DOHH2 (cell line): Measurements from ENCODE around the gene PCDH15.

Experiments
- H3F3A ChIP-seq: fragments of 200-600 bp; sonication (generic), shearing (Covaris generic); 2 replicates; pipeline ENCODE4 v1.6.0; 2016; ENCODE audit warnings: antibody characterized with exemption, mild to moderate bottlenecking; ENCODE audit not compliant: control insufficient read depth, insufficient read depth
- H3K27ac ChIP-seq: fragments of 200-600 bp; sonication (generic); 2 replicates; pipeline ENCODE4 v1.5.1; 2014; ENCODE audit warnings: low read depth, mild to moderate bottlenecking, low read length, moderate library complexity
- H3K27me3 ChIP-seq: fragments of 200-600 bp; sonication (generic); 2 replicates; pipeline ENCODE4 v1.6.1; 2014; ENCODE audit warnings: mild to moderate bottlenecking, low read length, mixed read lengths; ENCODE audit not compliant: control insufficient read depth
- H3K36me3 ChIP-seq: fragments of 200-600 bp; sonication (generic); 2 replicates; pipeline ENCODE4 v1.6.1; 2014; ENCODE audit warnings: mild to moderate bottlenecking, low read length, moderate library complexity, mixed read lengths; ENCODE audit not compliant: control insufficient read depth
- H3K4me1 ChIP-seq: fragments of 200-600 bp; sonication (generic); 2 replicates; pipeline ENCODE4 v1.6.1; 2014; ENCODE audit warnings: mild to moderate bottlenecking, low read length, mixed read lengths; ENCODE audit not compliant: control insufficient read depth
- H3K4me2 ChIP-seq: fragments of 200-600 bp; sonication (generic); 2 replicates; pipeline ENCODE4 v1.6.0; 2014; ENCODE audit warnings: mild to moderate bottlenecking, low read length, moderate library complexity
- H3K4me3 ChIP-seq: fragments of 200-600 bp; sonication (generic); 2 replicates; pipeline ENCODE4 v1.5.1; 2014; ENCODE audit warnings: mild to moderate bottlenecking, low read length, mixed read lengths
- H3K79me2 ChIP-seq: fragments of 200-600 bp; sonication (generic); 2 replicates; pipeline ENCODE4 v1.6.1; 2014; ENCODE audit warnings: mild to moderate bottlenecking, low read length, mixed read lengths; ENCODE audit not compliant: control insufficient read depth
- H3K9me2 ChIP-seq: fragments of 200-600 bp; sonication (generic); replicated peaks from 2 replicates; pipeline ENCODE4 v1.6.1; 2014; ENCODE audit warnings: mild to moderate bottlenecking, low read length, mixed read lengths; ENCODE audit not compliant: control insufficient read depth
- H3K9me3 ChIP-seq: fragments of 200-600 bp; sonication (generic); 2 replicates; pipeline ENCODE4 v1.6.1; 2014; ENCODE audit warnings: antibody characterized with exemption, low read length, mixed read lengths; ENCODE audit not compliant: control insufficient read depth, insufficient read depth
- H4K20me1 ChIP-seq: fragments of 200-600 bp; sonication (generic); 2 replicates; pipeline ENCODE4 v1.6.0; 2014; ENCODE audit warnings: low read depth, mild to moderate bottlenecking, antibody characterized with exemption, low read length, moderate library complexity; ENCODE audit not compliant: control insufficient read depth, insufficient read depth
- CTCF ChIP-seq: fragments of 200-600 bp; sonication (generic); IDR thresholded peaks from one replicate; pipeline ENCODE4 v1.5.1; 2014; ENCODE audit warnings: antibody characterized with exemption, mild to moderate bottlenecking, low read depth, low read length; ENCODE audit not compliant: poor library complexity, severe bottlenecking
- EZH2phosphoT487 ChIP-seq: fragments of 200-600 bp; sonication (generic); IDR thresholded peaks from 2 replicates; pipeline ENCODE4 v1.6.1; 2017; ENCODE audit warnings: borderline replicate concordance, mild to moderate bottlenecking, antibody characterized with exemption, low read length, moderate library complexity, mixed read lengths

PCDH15 gene

GRCh38 chr10:54444170-54444569 lies 356.9 kb downstream of the PCDH15 start:
- Histone ChIP-seq H3K4me2 (no peak overlapping the region), H3K4me1 (no peaks in the 10 kb centered on the region), H3K4me3 (no peak overlapping the region), H3K27me3 (no peaks in the 10 kb centered on the region), H3K9me2 (no peaks in the 10 kb centered on the region), H3K9me3 (no peaks in the 10 kb centered on the region), H4K20me1 (no peaks in the 10 kb centered on the region), H3K36me3 (no peaks in the 10 kb centered on the region), H3K79me2 (no peaks in the 10 kb centered on the region), H3F3A (no peaks in the 10 kb centered on the region), H3K27ac (no peak overlapping the region)
- TF ChIP-seq CTCF (no peak), EZH2phosphoT487 (no peak)

GRCh38 chr10:54441275-54441674 lies 359.8 kb downstream of the PCDH15 start:
- Histone ChIP-seq H3K4me2 (no peak overlapping the region), H3K4me1 (no peaks in the 10 kb centered on the region), H3K9me2 (no peaks in the 10 kb centered on the region), H3K79me2 (no peaks in the 10 kb centered on the region), H3K4me3 (no peak overlapping the region), H3K27ac (no peak overlapping the region), H3K27me3 (no peaks in the 10 kb centered on the region), H3K9me3 (no peaks in the 10 kb centered on the region), H3K36me3 (no peaks in the 10 kb centered on the region), H4K20me1 (no peaks in the 10 kb centered on the region), H3F3A (no peaks in the 10 kb centered on the region)
- TF ChIP-seq CTCF (no peak), EZH2phosphoT487 (no peak)

- no peaks in the 10 kb centered on the region for H3K9me2 ChIP-seq
- H3K4me1 ChIP-seq, result no peaks in the 10 kb centered on the region
- no peaks in the 10 kb centered on the region for H3K36me3 ChIP-seq
- H3K4me2 ChIP-seq, result no peak overlapping the region
- H3K27me3 ChIP-seq, result no peaks in the 10 kb centered on the region
- H3K4me3 ChIP-seq, result no peak overlapping the region
- no peaks in the 10 kb centered on the region for H3K9me3 ChIP-seq
- no peaks in the 10 kb centered on the region for H3F3A ChIP-seq
- H3K27ac ChIP-seq, result no peak overlapping the region
- TF ChIP-seq CTCF (no peak), EZH2phosphoT487 (no peak)
- no peaks in the 10 kb centered on the region for H4K20me1 ChIP-seq
- no peaks in the 10 kb centered on the region for H3K79me2 ChIP-seq
These were observed 366.2 kb downstream of the PCDH15 start for GRCh38 chr10:54434782-54435181.

- Histone ChIP-seq H3K9me2 (no peaks in the 10 kb centered on the region), H3K4me1 (no peaks in the 10 kb centered on the region), H3K27ac (no peak overlapping the region), H3K79me2 (no peaks in the 10 kb centered on the region), H3K36me3 (no peaks in the 10 kb centered on the region), H3F3A (no peaks in the 10 kb centered on the region), H4K20me1 (no peaks in the 10 kb centered on the region), H3K4me2 (no peak overlapping the region), H3K27me3 (no peaks in the 10 kb centered on the region), H3K4me3 (no peak overlapping the region), H3K9me3 (no peaks in the 10 kb centered on the region)
- TF ChIP-seq EZH2phosphoT487, result no peak
These were observed 385.5 kb downstream of the PCDH15 start for GRCh38 chr10:54415483-54415882.
